DOHH2 (cell line): ENCODE results near the gene IL7R.

Source experiments
- EZH2phosphoT487 ChIP-seq: fragments of 200-600 bp; sonication (generic); IDR thresholded peaks from 2 replicates; pipeline ENCODE4 v1.6.1; 2017; ENCODE audit warnings: borderline replicate concordance, mild to moderate bottlenecking, antibody characterized with exemption, low read length, moderate library complexity, mixed read lengths
- TF ChIP-seq, protein P1 (sequence below): fragments of 200-600 bp; sonication (generic); IDR thresholded peaks from one replicate; pipeline ENCODE4 v1.5.1; 2014; ENCODE audit warnings: antibody characterized with exemption, mild to moderate bottlenecking, low read depth, low read length; ENCODE audit not compliant: poor library complexity, severe bottlenecking

DNA sequence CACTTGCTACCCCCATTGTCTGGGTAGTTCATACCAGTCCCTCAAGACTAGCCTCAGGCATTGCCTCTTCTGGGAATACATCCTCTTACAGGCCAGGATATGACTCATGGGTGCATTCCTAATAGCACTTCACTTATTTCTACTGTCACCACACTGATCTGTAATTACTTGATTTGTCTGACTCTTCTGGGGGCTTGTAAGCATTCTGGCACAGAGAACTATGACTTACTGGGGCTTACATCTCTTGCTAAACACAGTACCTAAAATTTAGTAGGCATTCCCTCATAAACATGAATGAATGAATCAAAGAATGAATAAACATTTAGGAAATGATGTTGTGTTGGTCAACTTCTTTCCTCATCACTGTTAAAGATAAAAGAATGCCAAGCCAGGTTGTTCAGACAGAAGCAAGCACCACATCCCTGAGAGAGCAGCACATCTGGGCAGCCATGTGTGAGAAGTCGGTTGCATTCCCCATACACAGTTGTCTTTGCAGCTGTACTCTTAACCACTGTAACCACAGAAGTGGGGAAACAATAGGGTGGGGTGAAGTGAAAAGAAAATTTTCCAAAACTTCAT, 27.6 kb downstream of the IL7R start:
- TF ChIP-seq, protein P1, sequence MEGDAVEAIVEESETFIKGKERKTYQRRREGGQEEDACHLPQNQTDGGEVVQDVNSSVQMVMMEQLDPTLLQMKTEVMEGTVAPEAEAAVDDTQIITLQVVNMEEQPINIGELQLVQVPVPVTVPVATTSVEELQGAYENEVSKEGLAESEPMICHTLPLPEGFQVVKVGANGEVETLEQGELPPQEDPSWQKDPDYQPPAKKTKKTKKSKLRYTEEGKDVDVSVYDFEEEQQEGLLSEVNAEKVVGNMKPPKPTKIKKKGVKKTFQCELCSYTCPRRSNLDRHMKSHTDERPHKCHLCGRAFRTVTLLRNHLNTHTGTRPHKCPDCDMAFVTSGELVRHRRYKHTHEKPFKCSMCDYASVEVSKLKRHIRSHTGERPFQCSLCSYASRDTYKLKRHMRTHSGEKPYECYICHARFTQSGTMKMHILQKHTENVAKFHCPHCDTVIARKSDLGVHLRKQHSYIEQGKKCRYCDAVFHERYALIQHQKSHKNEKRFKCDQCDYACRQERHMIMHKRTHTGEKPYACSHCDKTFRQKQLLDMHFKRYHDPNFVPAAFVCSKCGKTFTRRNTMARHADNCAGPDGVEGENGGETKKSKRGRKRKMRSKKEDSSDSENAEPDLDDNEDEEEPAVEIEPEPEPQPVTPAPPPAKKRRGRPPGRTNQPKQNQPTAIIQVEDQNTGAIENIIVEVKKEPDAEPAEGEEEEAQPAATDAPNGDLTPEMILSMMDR: no peak
- TF ChIP-seq EZH2phosphoT487: no peak
